ENCODE data around the gene TRPM3.
A peak's percentile ranks its signal among the peaks of the same experiment; 100 is the strongest.

Gene TRPM3

DNA sequence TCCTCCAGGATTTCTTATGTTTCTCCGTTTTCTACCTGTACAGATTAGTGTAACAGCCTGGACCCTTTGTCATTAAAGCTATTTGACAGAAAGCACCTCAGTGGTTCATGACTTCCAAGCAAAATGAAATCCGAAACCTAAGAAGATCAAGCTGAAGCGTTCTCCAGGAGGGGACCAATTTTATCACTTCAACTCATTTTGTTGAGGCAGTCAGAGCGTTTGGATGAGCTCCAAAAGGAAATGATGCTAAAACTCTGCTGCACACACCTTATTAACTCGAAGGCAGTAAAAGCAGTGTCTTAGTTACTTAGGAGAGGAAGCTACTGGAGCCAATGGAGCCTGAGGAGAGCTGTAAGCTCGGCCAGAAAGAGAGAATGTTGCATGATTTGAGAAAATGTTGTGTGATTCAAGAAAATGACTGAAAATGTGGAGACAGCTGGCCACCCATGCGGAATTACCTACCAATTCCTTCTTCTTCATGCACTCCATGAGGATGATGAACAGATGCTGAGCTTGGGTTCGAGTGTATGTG is 360.2 kb downstream of the TRPM3 start (continued):
- TF ChIP-seq, protein P1, sequence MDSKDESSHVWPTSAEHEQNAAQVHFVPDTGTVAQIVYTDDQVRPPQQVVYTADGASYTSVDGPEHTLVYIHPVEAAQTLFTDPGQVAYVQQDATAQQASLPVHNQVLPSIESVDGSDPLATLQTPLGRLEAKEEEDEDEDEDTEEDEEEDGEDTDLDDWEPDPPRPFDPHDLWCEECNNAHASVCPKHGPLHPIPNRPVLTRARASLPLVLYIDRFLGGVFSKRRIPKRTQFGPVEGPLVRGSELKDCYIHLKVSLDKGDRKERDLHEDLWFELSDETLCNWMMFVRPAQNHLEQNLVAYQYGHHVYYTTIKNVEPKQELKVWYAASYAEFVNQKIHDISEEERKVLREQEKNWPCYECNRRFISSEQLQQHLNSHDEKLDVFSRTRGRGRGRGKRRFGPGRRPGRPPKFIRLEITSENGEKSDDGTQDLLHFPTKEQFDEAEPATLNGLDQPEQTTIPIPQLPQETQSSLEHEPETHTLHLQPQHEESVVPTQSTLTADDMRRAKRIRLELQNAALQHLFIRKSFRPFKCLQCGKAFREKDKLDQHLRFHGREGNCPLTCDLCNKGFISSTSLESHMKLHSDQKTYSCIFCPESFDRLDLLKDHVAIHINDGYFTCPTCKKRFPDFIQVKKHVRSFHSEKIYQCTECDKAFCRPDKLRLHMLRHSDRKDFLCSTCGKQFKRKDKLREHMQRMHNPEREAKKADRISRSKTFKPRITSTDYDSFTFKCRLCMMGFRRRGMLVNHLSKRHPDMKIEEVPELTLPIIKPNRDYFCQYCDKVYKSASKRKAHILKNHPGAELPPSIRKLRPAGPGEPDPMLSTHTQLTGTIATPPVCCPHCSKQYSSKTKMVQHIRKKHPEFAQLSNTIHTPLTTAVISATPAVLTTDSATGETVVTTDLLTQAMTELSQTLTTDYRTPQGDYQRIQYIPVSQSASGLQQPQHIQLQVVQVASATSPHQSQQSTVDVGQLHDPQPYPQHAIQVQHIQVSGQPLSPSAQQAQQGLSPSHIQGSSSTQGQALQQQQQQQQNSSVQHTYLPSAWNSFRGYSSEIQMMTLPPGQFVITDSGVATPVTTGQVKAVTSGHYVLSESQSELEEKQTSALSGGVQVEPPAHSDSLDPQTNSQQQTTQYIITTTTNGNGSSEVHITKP (tag by site-specific recombination; IDR thresholded peaks at IDR 0.05): peak; percentile 73
- TF ChIP-seq ZXDB (tag by site-specific recombination; IDR thresholded peaks at IDR 0.05) (no peak), ZNF792 (tag by site-specific recombination; IDR thresholded peaks at IDR 0.05) (no peak), GLIS1 (tag by site-specific recombination; IDR thresholded peaks at IDR 0.05) (0 out of 2 replicates have a peak, but pooled peaks have one; percentile 22), ZNF830 (tag by site-specific recombination; IDR thresholded peaks at IDR 0.05; ENCODE audit: low read depth) (no peak), WT1 (tag by site-specific recombination; IDR thresholded peaks at IDR 0.05) (0 out of 2 replicates have a peak, but pooled peaks have one; percentile 21), ZNF561 (tag by site-specific recombination; IDR thresholded peaks at IDR 0.05; ENCODE audit: borderline replicate concordance) (no peak), SALL2 (tag by site-specific recombination; IDR thresholded peaks at IDR 0.05; ENCODE audit: borderline replicate concordance) (no peak), ZNF837 (tag by site-specific recombination; IDR thresholded peaks at IDR 0.05) (no peak), OSR2 (tag by site-specific recombination; IDR thresholded peaks at IDR 0.05) (peak; percentile 59; the same call in 1 of the 2 replicates), ZNF843 (tag by site-specific recombination; IDR thresholded peaks at IDR 0.05) (0 out of 2 replicates have a peak, but pooled peaks have one; percentile 18), ZNF114 (tag by site-specific recombination; IDR thresholded peaks at IDR 0.05) (no peak), ZNF239 (tag by site-specific recombination; IDR thresholded peaks at IDR 0.05) (no peak), ZNF658 (tag by site-specific recombination; IDR thresholded peaks at IDR 0.05) (no peak), KLF7 (tag by site-specific recombination; IDR thresholded peaks at IDR 0.05; ENCODE audit: borderline replicate concordance) (no peak), ZNF777 (tag by site-specific recombination; IDR thresholded peaks at IDR 0.05; ENCODE audit: borderline replicate concordance) (no peak), MZF1 (tag by site-specific recombination; IDR thresholded peaks at IDR 0.05; ENCODE audit: borderline replicate concordance) (peak; percentile 48; the same call in 1 of the 2 replicates), ZEB2 (tag by site-specific recombination; IDR thresholded peaks at IDR 0.05) (no peak), ZNF112 (tag by site-specific recombination; IDR thresholded peaks at IDR 0.05) (no peak), SP2 (tag by site-specific recombination; IDR thresholded peaks at IDR 0.05) (no peak), ZNF140 (tag by site-specific recombination; IDR thresholded peaks at IDR 0.05) (no peak), ZNF335 (tag by site-specific recombination; conservative IDR thresholded peaks at IDR 0.05) (no peak), SCRT2 (tag by site-specific recombination; IDR thresholded peaks at IDR 0.05) (no peak)
- TF ChIP-seq, protein P2, sequence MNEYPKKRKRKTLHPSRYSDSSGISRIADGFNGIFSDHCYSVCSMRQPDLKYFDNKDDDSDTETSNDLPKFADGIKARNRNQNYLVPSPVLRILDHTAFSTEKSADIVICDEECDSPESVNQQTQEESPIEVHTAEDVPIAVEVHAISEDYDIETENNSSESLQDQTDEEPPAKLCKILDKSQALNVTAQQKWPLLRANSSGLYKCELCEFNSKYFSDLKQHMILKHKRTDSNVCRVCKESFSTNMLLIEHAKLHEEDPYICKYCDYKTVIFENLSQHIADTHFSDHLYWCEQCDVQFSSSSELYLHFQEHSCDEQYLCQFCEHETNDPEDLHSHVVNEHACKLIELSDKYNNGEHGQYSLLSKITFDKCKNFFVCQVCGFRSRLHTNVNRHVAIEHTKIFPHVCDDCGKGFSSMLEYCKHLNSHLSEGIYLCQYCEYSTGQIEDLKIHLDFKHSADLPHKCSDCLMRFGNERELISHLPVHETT (tag by site-specific recombination; IDR thresholded peaks at IDR 0.05): no peak
- TF ChIP-seq, protein P3, sequence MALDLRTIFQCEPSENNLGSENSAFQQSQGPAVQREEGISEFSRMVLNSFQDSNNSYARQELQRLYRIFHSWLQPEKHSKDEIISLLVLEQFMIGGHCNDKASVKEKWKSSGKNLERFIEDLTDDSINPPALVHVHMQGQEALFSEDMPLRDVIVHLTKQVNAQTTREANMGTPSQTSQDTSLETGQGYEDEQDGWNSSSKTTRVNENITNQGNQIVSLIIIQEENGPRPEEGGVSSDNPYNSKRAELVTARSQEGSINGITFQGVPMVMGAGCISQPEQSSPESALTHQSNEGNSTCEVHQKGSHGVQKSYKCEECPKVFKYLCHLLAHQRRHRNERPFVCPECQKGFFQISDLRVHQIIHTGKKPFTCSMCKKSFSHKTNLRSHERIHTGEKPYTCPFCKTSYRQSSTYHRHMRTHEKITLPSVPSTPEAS (tag by site-specific recombination; IDR thresholded peaks at IDR 0.05): no peak
- TF ChIP-seq, protein P4, sequence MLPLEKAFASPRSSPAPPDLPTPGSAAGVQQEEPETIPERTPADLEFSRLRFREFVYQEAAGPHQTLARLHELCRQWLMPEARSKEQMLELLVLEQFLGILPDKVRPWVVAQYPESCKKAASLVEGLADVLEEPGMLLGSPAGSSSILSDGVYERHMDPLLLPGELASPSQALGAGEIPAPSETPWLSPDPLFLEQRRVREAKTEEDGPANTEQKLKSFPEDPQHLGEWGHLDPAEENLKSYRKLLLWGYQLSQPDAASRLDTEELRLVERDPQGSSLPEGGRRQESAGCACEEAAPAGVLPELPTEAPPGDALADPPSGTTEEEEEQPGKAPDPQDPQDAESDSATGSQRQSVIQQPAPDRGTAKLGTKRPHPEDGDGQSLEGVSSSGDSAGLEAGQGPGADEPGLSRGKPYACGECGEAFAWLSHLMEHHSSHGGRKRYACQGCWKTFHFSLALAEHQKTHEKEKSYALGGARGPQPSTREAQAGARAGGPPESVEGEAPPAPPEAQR (tag by site-specific recombination; IDR thresholded peaks at IDR 0.05): no peak
- TF ChIP-seq, protein P5, sequence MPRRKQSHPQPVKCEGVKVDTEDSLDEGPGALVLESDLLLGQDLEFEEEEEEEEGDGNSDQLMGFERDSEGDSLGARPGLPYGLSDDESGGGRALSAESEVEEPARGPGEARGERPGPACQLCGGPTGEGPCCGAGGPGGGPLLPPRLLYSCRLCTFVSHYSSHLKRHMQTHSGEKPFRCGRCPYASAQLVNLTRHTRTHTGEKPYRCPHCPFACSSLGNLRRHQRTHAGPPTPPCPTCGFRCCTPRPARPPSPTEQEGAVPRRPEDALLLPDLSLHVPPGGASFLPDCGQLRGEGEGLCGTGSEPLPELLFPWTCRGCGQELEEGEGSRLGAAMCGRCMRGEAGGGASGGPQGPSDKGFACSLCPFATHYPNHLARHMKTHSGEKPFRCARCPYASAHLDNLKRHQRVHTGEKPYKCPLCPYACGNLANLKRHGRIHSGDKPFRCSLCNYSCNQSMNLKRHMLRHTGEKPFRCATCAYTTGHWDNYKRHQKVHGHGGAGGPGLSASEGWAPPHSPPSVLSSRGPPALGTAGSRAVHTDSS (tag by site-specific recombination; IDR thresholded peaks at IDR 0.05): no peak
